IPS-NIHi7 (cell line): Measurements from ENCODE around the gene MTG2.
A peak's percentile ranks its signal among the peaks of the same experiment; 100 is the strongest.

ENCODE experiments used
- DNase-seq: peaks from one replicate; pipeline ENCODE4 v3.0.0; 2012; ENCODE audit warnings: mixed read lengths; ENCODE audit errors: extremely low spot score

Gene MTG2

GRCh38 chr20:62232770-62233645, 50.2 kb downstream of the MTG2 start:
- no peak for DNase-seq

DNA sequence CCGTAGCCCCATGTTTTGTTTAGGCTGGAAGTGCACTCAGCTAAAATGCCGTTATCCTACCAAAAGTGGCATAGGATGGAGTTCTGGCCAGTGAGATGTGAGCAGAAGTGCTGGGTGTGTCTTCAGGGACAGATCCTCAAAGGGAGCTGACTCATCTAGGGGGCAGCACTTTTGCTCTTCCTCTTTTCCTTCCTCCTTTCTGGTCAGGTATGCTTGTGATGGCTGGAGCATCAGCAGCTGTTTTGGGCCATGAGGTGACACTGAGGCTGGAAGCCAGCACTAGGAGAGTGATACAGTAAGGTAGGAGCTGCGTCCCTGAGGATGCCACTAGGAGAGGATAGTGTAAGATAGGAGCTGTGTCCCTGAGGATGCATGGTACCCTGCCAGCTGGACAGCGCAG, 50.9 kb downstream of the MTG2 start:
- DNase-seq, result no peak

DNA sequence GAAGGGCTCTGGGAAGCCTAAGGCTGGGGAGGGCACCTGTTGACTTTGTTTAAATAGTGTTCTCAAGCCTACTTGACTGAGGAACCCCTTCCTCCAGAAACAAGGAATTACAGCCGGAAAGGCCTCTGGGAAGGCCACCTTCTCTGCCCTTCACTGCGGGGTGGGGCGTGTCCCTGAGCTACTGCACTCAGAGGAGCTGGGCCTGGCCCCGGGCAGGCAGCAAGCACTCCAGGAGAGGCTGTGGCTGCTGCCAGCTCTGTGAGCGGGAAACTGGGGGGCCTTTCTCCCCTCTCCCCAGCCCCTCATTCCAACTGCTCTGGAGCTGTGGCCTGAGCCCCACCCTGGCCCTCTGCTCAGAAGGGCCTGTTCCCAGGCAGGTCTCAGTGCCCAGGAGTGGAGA, 51.5 kb downstream of the MTG2 start:
- DNase-seq, result no peak

GRCh38 chr20:62235001-62235776, 52.4 kb downstream of the MTG2 start:
- DNase-seq, result no peak

- DNase-seq, result no peak
These were observed 52.9 kb downstream of the MTG2 start for GRCh38 chr20:62235777-62236157.

- no peak for DNase-seq
These were observed 53.4 kb downstream of the MTG2 start for GRCh38 chr20:62236200-62236599.

GRCh38 chr20:62236766-62237513, 54.1 kb downstream of the MTG2 start:
- DNase-seq, result peak; percentile 68

GRCh38 chr20:62237514-62237800, 54.6 kb downstream of the MTG2 start:
- no peak for DNase-seq

DNA sequence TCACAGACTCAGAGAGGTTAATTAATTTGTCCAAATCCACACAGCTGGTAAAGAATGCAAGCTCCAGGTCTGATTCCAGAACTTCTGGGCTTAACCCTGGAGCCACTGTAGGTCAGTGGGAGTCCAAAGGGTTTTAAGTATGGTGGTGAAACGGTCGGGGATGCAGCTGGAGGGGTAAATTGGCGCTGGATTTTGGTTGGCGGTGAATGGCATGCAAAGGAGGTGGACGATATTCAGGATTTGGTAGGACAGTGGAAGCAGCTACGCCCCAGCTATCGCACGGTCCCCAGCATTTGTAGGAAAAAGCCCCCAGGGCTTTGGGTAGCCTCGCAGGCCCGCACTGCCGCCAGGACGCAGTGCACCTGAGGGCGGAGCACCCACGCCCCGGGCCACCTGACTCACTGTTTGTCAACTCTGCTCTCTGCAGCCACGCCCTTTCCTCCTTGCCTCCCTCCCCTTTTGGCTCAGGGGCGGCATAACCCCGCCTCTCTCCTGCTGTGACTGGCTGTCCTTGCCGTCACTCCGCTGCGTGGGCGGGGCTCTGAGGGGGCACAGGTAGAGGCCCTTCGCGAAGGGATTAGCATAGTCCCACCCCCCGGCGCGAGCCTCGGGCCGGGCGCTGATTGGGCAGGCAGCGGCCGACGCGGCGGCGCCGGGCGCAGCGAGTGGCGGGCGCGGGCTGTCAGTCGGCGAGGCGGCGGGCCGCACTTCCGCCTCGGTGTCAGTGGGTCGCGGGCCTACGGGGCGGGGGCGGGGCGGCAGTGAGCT, 55.2 kb downstream of the MTG2 start, which contains the start of gene OSBPL2:
Gene OSBPL2 (plus strand): TSS at position 721 of the 768 bp plus-strand sequence. CDS start 17,664 bp downstream, outside the sequence.
- peak; percentile 100 for DNase-seq

GRCh38 chr20:62238569-62239277, 55.9 kb downstream of the MTG2 start:
- peak; percentile 56 for DNase-seq

- no peak for DNase-seq
These were observed 56.6 kb downstream of the MTG2 start for GRCh38 chr20:62239278-62239879.

DNA sequence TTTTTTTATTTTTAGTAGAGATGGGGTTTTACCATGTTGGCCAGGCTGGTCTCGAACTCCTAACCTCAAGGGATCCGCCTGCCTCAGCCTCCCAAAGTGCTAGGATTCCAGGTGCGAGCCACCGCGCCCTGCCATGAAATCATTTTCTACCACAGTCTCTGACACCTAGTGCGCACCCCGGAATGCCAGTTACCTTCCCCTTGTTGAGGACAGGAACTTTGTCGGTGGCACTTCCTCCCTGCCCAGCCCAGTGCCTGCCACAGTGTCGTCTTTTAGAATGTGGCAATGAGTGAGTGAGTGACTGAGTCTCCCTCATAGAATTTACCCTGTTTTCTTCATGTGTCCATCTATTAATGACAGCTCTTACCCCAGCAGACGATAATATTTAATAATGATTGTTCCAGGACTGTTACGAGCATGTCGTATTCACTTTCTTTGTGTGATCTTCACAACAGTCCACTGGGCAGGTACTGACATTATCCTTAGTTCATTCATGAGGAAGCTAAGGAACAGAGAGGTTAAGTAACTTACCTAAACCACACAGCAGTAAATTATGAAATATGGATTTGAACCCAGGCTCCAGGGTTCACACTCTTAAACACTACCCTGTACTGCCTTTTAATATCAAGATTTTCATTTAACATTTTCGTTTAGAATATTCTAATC, 57.3 kb downstream of the MTG2 start:
- DNase-seq, result no peak

DNA sequence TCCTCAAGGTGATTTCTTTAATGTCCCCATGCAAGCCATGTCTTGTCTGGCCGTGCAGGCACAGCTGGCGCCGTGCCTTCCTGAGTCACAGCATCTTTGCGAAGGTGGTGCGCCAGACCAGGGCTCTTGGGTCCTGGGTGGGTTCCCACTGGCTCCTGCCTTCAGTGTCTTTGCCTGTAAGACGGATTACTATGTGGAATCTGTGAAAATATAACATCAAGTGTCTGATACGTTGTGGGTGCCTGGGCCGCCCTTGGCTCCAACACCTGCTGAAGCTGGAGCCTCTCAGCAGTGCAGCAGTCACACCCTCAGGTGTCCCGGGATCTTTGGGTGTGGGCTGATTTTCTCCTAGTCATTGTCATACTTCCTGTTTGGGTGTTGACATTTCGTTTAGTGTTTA, 58.7 kb downstream of the MTG2 start:
- DNase-seq, result no peak

DNA sequence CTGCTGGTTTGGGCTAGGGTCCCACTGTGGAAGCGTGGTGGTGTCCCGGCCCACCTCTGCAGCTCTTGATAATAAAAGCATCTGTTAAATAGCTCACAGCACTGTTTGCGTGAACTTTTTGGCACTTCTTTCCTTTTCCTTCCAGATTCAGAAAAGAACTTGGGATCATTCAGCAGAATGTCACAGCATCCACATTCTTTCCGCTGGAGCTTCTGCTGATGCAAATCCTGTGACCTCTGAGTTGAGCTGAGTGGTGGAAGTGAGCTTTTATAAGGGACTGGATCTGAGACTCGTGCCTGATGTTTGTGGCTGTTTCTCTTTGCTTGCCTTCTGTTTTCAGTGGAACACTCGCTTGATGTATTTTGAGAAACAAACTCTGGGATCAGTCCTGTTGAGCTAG, 59.3 kb downstream of the MTG2 start:
- DNase-seq, result no peak

GRCh38 chr20:62243106-62243505, 60.3 kb downstream of the MTG2 start:
- no peak for DNase-seq

- no peak for DNase-seq
These were observed 61.2 kb downstream of the MTG2 start for GRCh38 chr20:62243906-62244515.

- no peak for DNase-seq
These were observed 61.8 kb downstream of the MTG2 start for GRCh38 chr20:62244644-62245108.

GRCh38 chr20:62245911-62246280, 63.1 kb downstream of the MTG2 start:
- no peak for DNase-seq

GRCh38 chr20:62246431-62246830, 63.6 kb downstream of the MTG2 start:
- DNase-seq, result no peak
